ENCODE measurements around the gene NFIA.

NFIA gene

GRCh38 chr1:61480273-61480935 is 398.0 kb downstream of the NFIA start:
- no peak for DNase-seq

DNA sequence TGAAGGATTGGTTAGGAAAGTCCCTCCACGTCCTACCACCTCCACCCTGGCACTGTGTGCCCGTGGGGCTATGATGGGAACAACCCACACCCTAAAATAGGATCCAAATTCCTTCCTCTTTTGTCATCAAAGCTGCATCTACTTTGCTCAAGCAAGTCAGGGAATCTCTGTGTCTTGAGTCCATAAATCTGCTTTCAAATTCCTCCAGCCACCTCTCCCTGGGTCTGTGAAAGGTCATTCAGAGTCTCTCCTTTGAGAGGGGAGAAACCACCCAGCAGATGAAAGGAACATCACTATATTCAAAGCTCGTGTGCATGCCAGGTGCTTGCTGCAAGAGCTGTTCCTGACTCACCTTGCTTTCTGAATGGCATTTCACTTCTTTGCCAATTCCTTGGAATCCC is 399.0 kb downstream of the NFIA start:
- DNase-seq = no peak

GRCh38 chr1:61482170-61482734 is 399.9 kb downstream of the NFIA start:
- DNase-seq = no peak

GRCh38 chr1:61486783-61487536 is 404.6 kb downstream of the NFIA start:
- no peak for DNase-seq

GRCh38 chr1:61487801-61488200 is 405.4 kb downstream of the NFIA start:
- no peak for DNase-seq

DNA sequence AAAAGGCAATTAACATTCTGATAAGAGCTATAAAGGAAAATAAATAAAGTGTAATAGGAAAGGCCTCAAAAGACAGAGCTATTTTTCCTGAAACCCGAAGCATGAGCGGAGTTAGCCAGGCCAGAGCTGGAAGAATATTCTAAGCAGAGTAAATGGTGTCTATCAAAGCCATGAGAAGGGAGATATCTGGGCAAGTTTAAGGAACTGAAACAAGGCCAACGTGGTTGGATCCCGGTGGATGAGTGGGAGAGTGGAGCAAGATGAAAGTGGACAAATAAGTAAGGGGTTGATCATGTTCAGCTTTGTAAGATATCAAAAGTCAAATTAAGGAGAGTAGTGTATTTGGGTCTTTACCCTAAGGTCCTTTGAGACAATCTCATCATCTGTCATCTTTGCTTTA is 408.6 kb downstream of the NFIA start:
- DNase-seq = no peak

DNA sequence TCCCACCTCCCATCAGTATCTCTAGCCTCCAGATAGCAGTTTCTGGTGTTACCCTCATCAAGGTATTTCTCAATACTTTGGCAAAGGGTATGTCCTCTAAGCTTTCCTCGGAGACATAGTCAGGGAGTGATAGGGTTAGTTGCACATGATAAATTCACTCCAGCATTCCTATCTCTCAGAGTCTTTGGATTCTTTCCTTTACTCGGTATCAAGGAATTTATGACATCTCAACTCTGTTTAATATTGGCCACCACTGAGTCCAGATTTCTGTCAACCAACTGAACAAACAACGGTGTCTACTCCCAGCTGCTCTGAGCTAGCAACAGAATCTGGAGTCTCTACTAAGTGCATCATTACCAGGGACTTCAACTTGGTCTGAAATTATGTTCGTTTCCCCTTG is 409.1 kb downstream of the NFIA start:
- no peak for DNase-seq

DNA sequence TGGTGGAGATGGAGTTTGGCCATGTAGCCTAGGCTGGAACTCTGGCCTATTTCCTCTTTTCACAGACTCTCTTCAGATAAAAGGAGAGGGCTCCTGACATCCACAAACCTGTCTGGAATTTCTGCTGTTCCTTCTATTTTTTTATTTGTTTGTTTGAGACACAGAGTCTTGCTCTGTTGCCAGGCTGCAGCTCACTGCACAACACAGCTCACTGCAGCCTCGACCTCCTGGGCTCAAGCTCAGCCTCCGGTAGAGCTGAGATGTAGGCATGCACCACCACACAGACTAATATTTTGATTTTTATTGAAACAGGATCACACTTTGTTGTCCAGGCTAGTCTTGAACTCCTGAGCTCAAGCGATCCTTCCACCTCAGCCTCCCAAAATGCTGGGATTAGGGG is 411.6 kb downstream of the NFIA start:
- no peak for DNase-seq

GRCh38 chr1:61496501-61496900 is 414.1 kb downstream of the NFIA start:
- no peak for DNase-seq

GRCh38 chr1:61497013-61497412 is 414.7 kb downstream of the NFIA start:
- DNase-seq = no peak

- DNase-seq = no peak
Observed at GRCh38 chr1:61498342-61498741, 416.0 kb downstream of the NFIA start.

DNA sequence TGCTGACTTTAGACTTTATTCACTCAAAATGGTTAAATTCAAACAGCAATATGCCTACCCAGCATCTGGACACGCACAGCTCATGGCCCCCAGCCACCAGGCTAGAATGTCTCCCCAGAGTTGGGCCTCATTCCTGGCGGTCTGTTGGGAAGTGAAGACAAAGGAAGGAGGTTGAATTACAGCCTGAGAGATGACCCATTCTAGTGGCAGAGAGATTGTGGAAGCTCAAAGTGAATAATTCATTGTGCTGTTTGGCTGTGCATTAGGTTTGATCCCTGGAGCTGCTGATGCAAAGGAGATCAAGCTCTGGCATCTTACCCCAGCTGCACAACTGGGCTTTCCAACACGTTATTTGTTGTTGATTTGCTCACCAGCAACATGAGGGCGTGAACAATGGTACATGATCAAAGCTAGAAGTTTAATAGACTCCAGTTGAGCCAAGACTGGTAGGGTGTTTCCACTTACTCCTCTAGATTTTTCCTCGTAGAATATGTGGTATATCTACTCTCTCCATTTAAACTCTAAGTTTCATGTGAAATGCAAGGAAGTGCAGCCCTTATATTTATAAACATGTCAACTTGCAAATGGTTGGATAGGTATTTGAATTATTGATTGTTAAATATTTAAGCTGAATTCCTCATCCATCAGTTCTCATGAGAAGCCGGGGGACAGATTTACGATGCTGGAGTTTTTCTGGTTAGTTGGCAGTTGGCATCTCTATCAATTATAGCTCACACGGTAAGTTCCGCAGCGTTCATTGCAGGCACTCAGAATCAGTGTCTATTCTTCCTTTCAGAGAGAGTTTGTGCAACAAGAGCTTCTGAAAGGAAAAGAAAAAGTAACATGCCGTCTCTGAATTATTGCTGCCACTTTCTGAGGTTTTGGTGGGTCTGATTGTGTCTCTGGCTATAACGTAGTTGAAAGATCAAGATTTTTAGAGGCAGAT is 419.9 kb downstream of the NFIA start:
- no peak for DNase-seq

DNA sequence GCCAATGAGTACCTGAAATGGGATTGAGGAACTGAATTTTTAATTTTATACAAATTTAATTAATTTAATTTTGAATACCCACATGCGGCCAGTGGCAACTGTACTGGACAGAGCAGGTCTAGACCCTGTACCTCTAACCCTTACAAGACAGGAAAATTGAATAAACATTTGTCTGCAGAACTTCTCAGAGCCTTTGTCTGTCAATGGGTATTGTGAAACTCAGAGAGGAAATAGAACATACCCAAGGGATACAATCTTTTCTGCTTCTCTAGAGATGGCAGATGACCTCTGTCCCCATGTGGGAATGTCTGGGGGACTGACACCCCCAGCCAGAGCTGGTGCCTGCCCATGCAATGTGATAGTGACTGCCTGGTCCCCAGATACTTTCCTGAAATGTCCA is 421.9 kb downstream of the NFIA start:
- DNase-seq = no peak

- DNase-seq = no peak
Observed at GRCh38 chr1:61504852-61505390, 422.6 kb downstream of the NFIA start.

- no peak for DNase-seq
Observed at GRCh38 chr1:61506236-61506635, 423.9 kb downstream of the NFIA start.

DNA sequence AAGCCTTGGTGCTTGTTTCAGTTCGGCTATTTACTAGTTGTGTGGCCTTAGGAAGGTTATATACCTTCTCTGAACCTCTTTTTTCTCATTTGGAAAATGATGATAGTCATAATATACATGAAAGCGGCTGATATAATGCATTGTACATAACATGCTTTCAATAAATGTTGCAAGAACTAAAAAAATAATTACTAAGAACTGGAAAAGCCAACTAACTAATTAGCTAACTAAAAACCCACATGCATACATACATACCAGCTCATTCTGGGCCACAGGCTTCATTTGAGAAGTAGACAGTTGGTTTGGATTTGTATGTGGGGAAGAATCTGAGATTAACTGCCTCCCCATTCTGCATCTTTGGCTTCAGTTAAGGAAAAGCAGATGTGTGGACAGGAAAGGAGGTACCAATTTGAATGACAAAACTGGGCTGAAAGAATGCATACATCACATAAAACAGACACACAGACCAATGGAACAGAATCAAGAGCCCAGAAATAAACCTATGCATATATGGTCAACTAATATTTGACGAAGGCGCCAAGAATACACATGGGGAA is 424.7 kb downstream of the NFIA start:
- DNase-seq = no peak

Data from CD4-positive, alpha-beta T cell treated with Interleukin-10 for 1 hour (primary cell).